GM18858 (cell line): ENCODE measurements around the gene GOLGA6L9.
A peak's percentile ranks its signal among the peaks of the same experiment; 100 is the strongest.
"Not testable (repeated sequence)": the region's sequence is repeated elsewhere in the genome, so short reads cannot be mapped to it uniquely, and the experiment has no call there.

ENCODE experiments used
- ATAC-seq: cut with Tn5 transposase; IDR thresholded peaks from one replicate; pipeline ENCODE4 v1.9.1; 2021; ENCODE audit not compliant: unreplicated experiment

The GOLGA6L9 gene

DNA sequence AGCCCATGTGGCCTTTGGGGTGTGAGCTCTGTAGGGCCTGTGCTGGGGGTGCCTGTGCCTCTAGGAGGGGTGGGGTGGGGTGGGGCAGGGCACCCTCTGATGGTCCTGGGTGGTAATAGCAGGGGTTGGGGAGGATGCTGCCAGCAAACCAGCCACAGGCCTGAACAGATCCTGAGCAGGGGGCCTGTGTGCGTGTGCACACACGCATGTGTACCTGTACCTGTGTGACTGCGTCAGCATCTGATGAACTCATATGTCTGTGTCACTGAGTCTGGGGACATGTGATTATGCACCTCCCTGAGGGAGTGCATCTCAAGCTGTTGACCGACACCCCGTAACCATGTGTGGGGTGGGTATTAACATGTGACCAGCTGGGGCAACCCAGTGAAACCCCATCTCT is 36.0 kb downstream of the GOLGA6L9 start:
- ATAC-seq: not testable (repeated sequence)

DNA sequence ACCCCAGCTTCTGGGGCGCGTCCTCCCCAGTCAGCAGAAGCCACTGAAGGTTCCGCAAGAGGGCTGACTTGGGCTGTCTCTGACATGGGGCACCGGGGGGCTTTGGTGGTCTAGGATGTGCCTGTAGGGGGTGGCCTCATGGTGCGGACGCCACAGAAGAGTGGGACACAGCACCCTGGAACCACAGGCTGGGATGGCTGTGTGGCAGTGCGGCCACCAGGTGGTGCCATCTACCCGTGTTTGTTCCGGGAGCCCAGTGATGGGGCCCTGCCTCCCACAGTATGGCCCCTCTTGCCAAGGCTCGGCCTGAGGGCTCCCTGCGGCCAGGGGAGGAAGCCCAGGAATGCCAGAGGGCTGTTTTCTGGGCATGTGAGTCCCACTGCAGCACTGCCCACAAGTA is 38.6 kb downstream of the GOLGA6L9 start:
- peak; percentile 74 for ATAC-seq

DNA sequence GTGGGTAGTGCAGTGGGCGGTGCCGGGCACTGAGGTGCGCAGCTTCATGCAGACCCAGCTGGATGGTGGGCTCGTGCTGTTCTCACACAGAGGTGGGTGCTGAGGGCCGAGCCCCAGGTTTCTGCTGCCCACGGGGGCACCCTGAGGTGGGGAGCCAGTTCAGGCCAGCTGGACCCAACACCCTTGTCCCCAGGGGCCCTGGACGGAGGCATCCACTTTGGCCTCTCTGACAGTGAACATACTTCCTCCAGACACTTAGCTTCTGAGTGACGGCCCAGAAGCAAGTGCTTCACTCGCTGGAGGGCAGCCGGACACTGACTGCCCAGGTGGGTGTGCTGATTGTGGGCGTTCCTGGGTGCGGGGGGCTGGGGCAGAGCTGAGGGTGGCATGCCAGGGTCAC is 39.8 kb downstream of the GOLGA6L9 start:
- ATAC-seq: not testable (repeated sequence)

DNA sequence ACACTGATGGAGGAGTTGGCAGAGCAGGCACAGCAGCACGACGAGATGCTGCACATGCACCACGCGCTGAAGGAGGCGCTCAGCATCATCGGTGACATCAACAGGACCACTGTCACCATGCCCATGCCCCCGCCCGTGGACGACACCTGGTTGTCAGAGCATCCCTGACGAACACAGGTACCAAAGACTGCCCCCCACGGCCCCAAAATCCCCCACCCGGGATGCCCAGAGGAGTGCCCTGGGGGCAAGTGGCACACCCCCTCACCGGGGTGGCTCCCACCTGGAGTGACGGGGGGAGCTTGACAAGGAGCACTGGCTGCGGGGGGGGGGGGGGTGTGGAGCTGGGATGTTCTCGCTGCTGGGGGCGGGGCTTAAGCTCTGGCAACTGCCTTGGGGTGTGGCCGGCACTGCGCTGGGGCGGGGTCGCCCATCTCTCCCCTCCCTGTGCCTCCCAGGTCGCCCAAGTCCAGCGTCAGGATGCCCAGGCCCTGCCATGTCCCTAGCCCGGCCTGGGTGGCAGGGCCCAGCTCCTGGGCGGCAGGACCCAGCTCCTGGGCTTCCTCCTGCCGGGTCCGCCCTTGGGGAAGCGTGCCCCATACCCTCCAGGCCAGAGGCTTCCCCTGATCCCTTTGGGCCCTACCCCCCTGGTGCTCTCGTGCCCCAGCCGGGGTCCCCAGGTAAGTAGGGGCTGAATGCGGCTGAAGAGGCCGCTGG is 42.8 kb downstream of the GOLGA6L9 start:
- ATAC-seq: not testable (repeated sequence)

DNA sequence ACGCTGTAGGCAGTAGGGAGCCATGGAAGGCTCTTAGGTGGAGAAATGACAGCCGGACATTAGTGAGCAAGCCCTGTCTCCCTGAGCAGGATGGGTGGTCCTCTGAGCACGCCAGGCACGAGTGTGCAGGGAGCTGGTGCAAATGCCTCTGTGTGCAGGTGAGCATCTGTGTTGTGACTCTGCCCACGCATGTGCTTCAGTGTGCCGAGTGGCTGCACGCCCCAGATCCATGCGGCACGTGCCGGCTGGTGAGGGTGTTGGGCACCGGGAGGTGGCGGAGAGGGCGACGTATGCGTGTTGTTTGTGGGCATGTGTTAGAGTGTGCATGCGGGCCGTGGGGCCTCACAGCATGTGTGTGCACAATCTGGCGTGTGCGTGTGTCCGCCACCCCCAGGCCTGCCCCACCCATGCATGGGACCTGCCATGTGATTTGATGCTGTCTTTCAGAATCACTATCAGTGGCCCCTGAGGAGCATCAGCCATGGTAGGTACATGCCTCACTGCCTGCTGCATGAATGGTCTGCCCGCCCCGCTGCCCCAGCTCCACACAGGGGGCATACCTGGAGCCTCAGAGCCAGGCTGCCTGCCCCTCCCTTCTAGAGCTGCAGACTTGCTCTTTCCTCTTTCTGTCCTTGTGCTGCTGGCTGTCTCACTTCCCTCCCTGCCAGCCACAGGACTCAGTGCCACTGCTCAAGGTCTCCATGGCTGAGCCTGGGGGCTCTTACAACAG is 45.1 kb downstream of the GOLGA6L9 start:
- ATAC-seq: not testable (repeated sequence)

- ATAC-seq: not testable (repeated sequence)
These were observed 45.8 kb downstream of the GOLGA6L9 start for GRCh38 chr15:82475345-82475967.

- not testable (repeated sequence) for ATAC-seq
These were observed 47.2 kb downstream of the GOLGA6L9 start for GRCh38 chr15:82476697-82477342.

DNA sequence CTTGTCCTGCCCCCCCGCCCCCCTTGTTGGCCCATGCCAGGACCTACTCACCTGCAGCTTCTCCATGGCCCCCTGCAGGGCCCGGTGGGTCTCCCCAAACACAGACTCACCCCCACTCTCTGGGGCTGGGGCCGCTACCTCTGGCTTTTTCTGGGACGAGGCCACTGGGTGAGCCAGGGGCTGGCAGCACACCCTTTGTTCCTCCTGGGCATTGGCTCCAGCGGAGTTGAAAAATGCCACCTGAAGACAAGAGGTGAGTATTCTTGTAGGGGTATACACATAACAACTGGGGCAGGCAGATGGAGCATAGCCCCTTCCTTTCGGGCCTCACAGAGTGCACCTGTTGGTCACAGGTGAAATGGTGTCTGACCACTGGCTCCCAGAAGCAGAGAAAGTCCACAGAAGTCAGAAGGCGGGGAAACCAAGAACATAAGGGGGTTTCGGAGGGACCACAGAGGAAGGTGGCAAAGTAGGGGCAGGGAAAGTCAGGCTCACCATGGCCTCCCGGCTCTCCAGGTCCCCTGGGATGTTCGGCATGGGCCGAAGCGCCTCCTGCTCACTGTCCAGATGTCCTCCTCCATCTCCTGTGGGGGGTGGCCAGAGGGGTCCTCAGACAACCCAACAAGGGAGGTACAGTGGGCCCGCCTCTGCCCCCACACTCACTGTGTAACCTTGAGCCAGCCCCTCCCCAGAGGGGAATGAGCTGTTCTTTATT is 47.9 kb downstream of the GOLGA6L9 start:
- ATAC-seq: not testable (repeated sequence)
